ENCODE measurements around the gene TPST2.
A peak's percentile ranks its signal among the peaks of the same experiment; 100 is the strongest.

Gene TPST2

GRCh38 chr22:26609287-26609686 is 19.4 kb upstream of the TPST2 start:
- Histone ChIP-seq H3K36me3 (ENCODE audit: control insufficient read depth in 1 of 2, insufficient read depth in 2 of 2, low read length in 2 of 2) (no peaks in the 10 kb centered on the region), H3K4me1 (ENCODE audit: control insufficient read depth in 1 of 2, insufficient read depth in 2 of 2, low read length in 2 of 2) (no peaks in the 10 kb centered on the region), H3K27ac (ENCODE audit: low read length) (no peak overlapping the region), H3K4me3 (ENCODE audit: low read depth in 1 of 2, low read length in 2 of 2) (no peak overlapping the region), H3K9me3 (ENCODE audit: control insufficient read depth in 1 of 2, low read length in 2 of 2) (no peaks in the 10 kb centered on the region), H3K27me3 (ENCODE audit: low read depth, low read length) (no peaks in the 10 kb centered on the region)

GRCh38 chr22:26608129-26608528 is 18.2 kb upstream of the TPST2 start:
- Histone ChIP-seq H3K9me3 (ENCODE audit: control insufficient read depth in 1 of 2, low read length in 2 of 2) (no peaks in the 10 kb centered on the region), H3K27ac (ENCODE audit: low read length) (no peak overlapping the region), H3K36me3 (ENCODE audit: control insufficient read depth in 1 of 2, insufficient read depth in 2 of 2, low read length in 2 of 2) (no peaks in the 10 kb centered on the region), H3K27me3 (ENCODE audit: low read depth, low read length) (no peaks in the 10 kb centered on the region), H3K4me3 (ENCODE audit: low read depth in 1 of 2, low read length in 2 of 2) (no peak overlapping the region), H3K4me1 (ENCODE audit: control insufficient read depth in 1 of 2, insufficient read depth in 2 of 2, low read length in 2 of 2) (no peaks in the 10 kb centered on the region)

GRCh38 chr22:26606611-26607010 is 16.7 kb upstream of the TPST2 start:
- H3K4me1 ChIP-seq (ENCODE audit: control insufficient read depth in 1 of 2, insufficient read depth in 2 of 2, low read length in 2 of 2) = no peaks in the 10 kb centered on the region
- no peaks in the 10 kb centered on the region for H3K36me3 ChIP-seq (ENCODE audit: control insufficient read depth in 1 of 2, insufficient read depth in 2 of 2, low read length in 2 of 2)
- no peak overlapping the region for H3K27ac ChIP-seq (ENCODE audit: low read length)
- H3K4me3 ChIP-seq (ENCODE audit: low read depth in 1 of 2, low read length in 2 of 2) = no peak overlapping the region
- no peaks in the 10 kb centered on the region for H3K9me3 ChIP-seq (ENCODE audit: control insufficient read depth in 1 of 2, low read length in 2 of 2)
- no peaks in the 10 kb centered on the region for H3K27me3 ChIP-seq (ENCODE audit: low read depth, low read length)

GRCh38 chr22:26604368-26604767 is 14.4 kb upstream of the TPST2 start:
- H3K27ac ChIP-seq (ENCODE audit: low read length) = no peak overlapping the region
- no peaks in the 10 kb centered on the region for H3K27me3 ChIP-seq (ENCODE audit: low read depth, low read length)
- H3K9me3 ChIP-seq (ENCODE audit: control insufficient read depth in 1 of 2, low read length in 2 of 2) = no peaks in the 10 kb centered on the region
- H3K4me1 ChIP-seq (ENCODE audit: control insufficient read depth in 1 of 2, insufficient read depth in 2 of 2, low read length in 2 of 2) = no peaks in the 10 kb centered on the region
- no peaks in the 10 kb centered on the region for H3K36me3 ChIP-seq (ENCODE audit: control insufficient read depth in 1 of 2, insufficient read depth in 2 of 2, low read length in 2 of 2)
- no peak overlapping the region for H3K4me3 ChIP-seq (ENCODE audit: low read depth in 1 of 2, low read length in 2 of 2)

GRCh38 chr22:26602127-26602526 is 12.2 kb upstream of the TPST2 start:
- Histone ChIP-seq H3K4me1 (ENCODE audit: control insufficient read depth in 1 of 2, insufficient read depth in 2 of 2, low read length in 2 of 2) (no peaks in the 10 kb centered on the region), H3K27me3 (ENCODE audit: low read depth, low read length) (no peaks in the 10 kb centered on the region), H3K36me3 (ENCODE audit: control insufficient read depth in 1 of 2, insufficient read depth in 2 of 2, low read length in 2 of 2) (no peaks in the 10 kb centered on the region), H3K9me3 (ENCODE audit: control insufficient read depth in 1 of 2, low read length in 2 of 2) (no peaks in the 10 kb centered on the region), H3K27ac (ENCODE audit: low read length) (no peak overlapping the region), H3K4me3 (ENCODE audit: low read depth in 1 of 2, low read length in 2 of 2) (no peak overlapping the region)

- no peak overlapping the region for H3K4me3 ChIP-seq (ENCODE audit: low read depth in 1 of 2, low read length in 2 of 2)
- H3K9me3 ChIP-seq (ENCODE audit: control insufficient read depth in 1 of 2, low read length in 2 of 2) = no peaks in the 10 kb centered on the region
- no peak overlapping the region for H3K27ac ChIP-seq (ENCODE audit: low read length)
Measured at GRCh38 chr22:26601726-26602125, 11.8 kb upstream of the TPST2 start.

GRCh38 chr22:26599505-26599904 is 9.6 kb upstream of the TPST2 start:
- Histone ChIP-seq H3K36me3 (ENCODE audit: control insufficient read depth in 1 of 2, insufficient read depth in 2 of 2, low read length in 2 of 2) (no peaks in the 10 kb centered on the region), H3K4me3 (ENCODE audit: low read depth in 1 of 2, low read length in 2 of 2) (no peak overlapping the region), H3K4me1 (ENCODE audit: control insufficient read depth in 1 of 2, insufficient read depth in 2 of 2, low read length in 2 of 2) (no peaks in the 10 kb centered on the region), H3K27me3 (ENCODE audit: low read depth, low read length) (no peaks in the 10 kb centered on the region), H3K9me3 (ENCODE audit: control insufficient read depth in 1 of 2, low read length in 2 of 2) (no peaks in the 10 kb centered on the region), H3K27ac (ENCODE audit: low read length) (no peak overlapping the region)

More at GRCh38 chr22:26601726-26602125, 11.8 kb upstream of the TPST2 start:
- Histone ChIP-seq H3K27me3 (ENCODE audit: low read depth, low read length) (no peaks in the 10 kb centered on the region), H3K4me1 (ENCODE audit: control insufficient read depth in 1 of 2, insufficient read depth in 2 of 2, low read length in 2 of 2) (no peaks in the 10 kb centered on the region), H3K36me3 (ENCODE audit: control insufficient read depth in 1 of 2, insufficient read depth in 2 of 2, low read length in 2 of 2) (no peaks in the 10 kb centered on the region)

GRCh38 chr22:26597480-26597879 is 7.5 kb upstream of the TPST2 start:
- Histone ChIP-seq H3K9me3 (ENCODE audit: control insufficient read depth in 1 of 2, low read length in 2 of 2) (no peaks in the 10 kb centered on the region), H3K4me3 (ENCODE audit: low read depth in 1 of 2, low read length in 2 of 2) (no peak overlapping the region), H3K36me3 (ENCODE audit: control insufficient read depth in 1 of 2, insufficient read depth in 2 of 2, low read length in 2 of 2) (no peaks in the 10 kb centered on the region), H3K27me3 (ENCODE audit: low read depth, low read length) (no peaks in the 10 kb centered on the region), H3K4me1 (ENCODE audit: control insufficient read depth in 1 of 2, insufficient read depth in 2 of 2, low read length in 2 of 2) (peaks cover 0 to 2% of the 10 kb centered on the region in 2 donors), H3K27ac (ENCODE audit: low read length) (no peak overlapping the region)

- H3K4me3 ChIP-seq (ENCODE audit: low read depth in 1 of 2, low read length in 2 of 2) = no peak overlapping the region
- H3K4me1 ChIP-seq (ENCODE audit: control insufficient read depth in 1 of 2, insufficient read depth in 2 of 2, low read length in 2 of 2) = peaks cover 0 to 6% of the 10 kb centered on the region in 2 donors
- H3K36me3 ChIP-seq (ENCODE audit: control insufficient read depth in 1 of 2, insufficient read depth in 2 of 2, low read length in 2 of 2) = no peaks in the 10 kb centered on the region
- no peaks in the 10 kb centered on the region for H3K27me3 ChIP-seq (ENCODE audit: low read depth, low read length)
- no peaks in the 10 kb centered on the region for H3K9me3 ChIP-seq (ENCODE audit: control insufficient read depth in 1 of 2, low read length in 2 of 2)
- H3K27ac ChIP-seq (ENCODE audit: low read length) = no peak overlapping the region
Measured at GRCh38 chr22:26597026-26597425, 7.1 kb upstream of the TPST2 start.

GRCh38 chr22:26593763-26594162 is 3.8 kb upstream of the TPST2 start:
- H3K27me3 ChIP-seq (ENCODE audit: low read depth, low read length) = no peaks in the 10 kb centered on the region
- no peak overlapping the region for H3K4me3 ChIP-seq (ENCODE audit: low read depth in 1 of 2, low read length in 2 of 2)
- no peaks in the 10 kb centered on the region for H3K9me3 ChIP-seq (ENCODE audit: control insufficient read depth in 1 of 2, low read length in 2 of 2)
- H3K36me3 ChIP-seq (ENCODE audit: control insufficient read depth in 1 of 2, insufficient read depth in 2 of 2, low read length in 2 of 2) = no peaks in the 10 kb centered on the region
- H3K4me1 ChIP-seq (ENCODE audit: control insufficient read depth in 1 of 2, insufficient read depth in 2 of 2, low read length in 2 of 2) = peaks cover 11 to 15% of the 10 kb centered on the region in 2 donors
- H3K27ac ChIP-seq (ENCODE audit: low read length) = no peak overlapping the region

GRCh38 chr22:26592421-26592891 is 2.5 kb upstream of the TPST2 start:
- Histone ChIP-seq H3K36me3 (ENCODE audit: control insufficient read depth in 1 of 2, insufficient read depth in 2 of 2, low read length in 2 of 2) (no peaks in the 10 kb centered on the region), H3K4me3 (ENCODE audit: low read depth in 1 of 2, low read length in 2 of 2) (no peak overlapping the region), H3K4me1 (ENCODE audit: control insufficient read depth in 1 of 2, insufficient read depth in 2 of 2, low read length in 2 of 2) (peaks cover 11 to 18% of the 10 kb centered on the region in 2 donors), H3K9me3 (ENCODE audit: control insufficient read depth in 1 of 2, low read length in 2 of 2) (no peaks in the 10 kb centered on the region), H3K27me3 (ENCODE audit: low read depth, low read length) (no peaks in the 10 kb centered on the region), H3K27ac (ENCODE audit: low read length) (no peak overlapping the region)

- no peaks in the 10 kb centered on the region for H3K9me3 ChIP-seq (ENCODE audit: control insufficient read depth in 1 of 2, low read length in 2 of 2)
- peak overlapping the region; percentile 45 for H3K27ac ChIP-seq (ENCODE audit: low read length)
- peak overlapping the region; percentile 70 to 82 for H3K4me3 ChIP-seq (ENCODE audit: low read depth in 1 of 2, low read length in 2 of 2)
- H3K4me1 ChIP-seq (ENCODE audit: control insufficient read depth in 1 of 2, insufficient read depth in 2 of 2, low read length in 2 of 2) = peaks cover 11 to 21% of the 10 kb centered on the region in 2 donors
- H3K27me3 ChIP-seq (ENCODE audit: low read depth, low read length) = no peaks in the 10 kb centered on the region
- H3K36me3 ChIP-seq (ENCODE audit: control insufficient read depth in 1 of 2, insufficient read depth in 2 of 2, low read length in 2 of 2) = no peaks in the 10 kb centered on the region
Measured at GRCh38 chr22:26589367-26589844, 526 bp downstream of the TPST2 start.

Data from muscle layer of duodenum (tissue), 2 donors.